GM12874 (cell line): ENCODE results near the gene SLC8A2.

ENCODE experiments used
- CTCF ChIP-seq: IDR thresholded peaks from 2 replicates; pipeline ENCODE4 v1.5.1; 2011; ENCODE audit warnings: low read depth, mild to moderate bottlenecking, control low read depth, low read length, moderate library complexity; ENCODE audit not compliant: insufficient read depth

Gene SLC8A2

GRCh38 chr19:47514151-47514868 is 42.6 kb upstream of the SLC8A2 start:
- no peak for TF ChIP-seq CTCF

DNA sequence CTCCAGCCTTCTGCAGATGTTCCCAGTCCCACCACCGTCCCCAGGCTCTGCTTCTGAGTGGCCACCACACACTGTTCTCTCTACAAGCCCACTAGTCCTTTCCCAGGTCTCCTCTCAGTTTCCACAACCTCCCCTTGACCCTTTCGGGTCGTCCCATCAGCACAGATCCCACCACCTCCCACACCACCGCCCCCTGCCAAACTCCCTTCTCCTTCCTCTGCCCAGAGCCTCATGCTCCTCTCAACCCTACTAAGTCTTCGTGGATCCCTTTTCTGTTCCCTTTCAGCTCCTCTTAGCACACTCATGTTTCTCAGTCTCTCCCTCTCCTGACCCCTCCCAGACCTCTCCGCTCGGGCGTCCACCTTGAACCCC is 41.2 kb upstream of the SLC8A2 start:
- no peak for TF ChIP-seq CTCF

- TF ChIP-seq CTCF = no peak
Measured at GRCh38 chr19:47512183-47512947, 40.7 kb upstream of the SLC8A2 start.

DNA sequence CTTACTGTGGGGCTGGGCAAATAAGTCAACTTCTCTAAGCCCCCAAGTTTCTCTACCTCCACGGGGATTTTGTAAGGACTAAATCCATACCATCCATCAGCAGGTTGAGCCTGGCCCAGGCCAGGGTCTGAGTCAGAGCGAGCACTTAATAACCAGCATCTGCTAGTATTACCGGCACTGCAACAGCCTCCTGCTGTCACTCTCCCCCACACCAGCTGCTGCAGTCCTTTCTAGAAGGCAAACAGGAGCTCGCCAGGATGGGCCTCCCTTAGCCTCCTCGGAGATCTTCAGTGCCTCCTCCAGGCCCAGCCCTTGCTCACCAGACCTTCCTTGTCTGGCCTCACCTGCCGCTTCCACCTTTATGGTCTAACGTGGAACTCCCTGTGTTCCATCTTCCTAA is 40.0 kb upstream of the SLC8A2 start:
- no peak for TF ChIP-seq CTCF

DNA sequence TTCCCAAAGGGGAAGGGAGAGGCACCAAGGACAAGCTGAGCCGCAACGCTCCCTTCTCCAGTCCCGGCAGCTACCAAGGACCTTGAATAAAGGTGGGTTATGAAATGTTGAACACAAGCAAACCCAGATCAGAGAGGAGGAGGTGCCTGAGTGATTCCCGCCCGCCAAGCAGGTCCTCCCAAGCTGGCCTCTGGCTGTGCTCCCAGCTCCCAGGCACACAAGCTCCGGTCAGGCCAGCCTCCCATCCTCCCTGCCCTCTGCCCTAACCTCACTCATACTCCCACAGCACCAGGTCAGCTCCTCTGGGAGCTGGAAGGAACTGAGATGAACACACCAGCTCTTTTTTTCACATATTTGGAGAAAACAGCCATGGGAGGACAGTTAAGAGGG is 39.4 kb upstream of the SLC8A2 start:
- TF ChIP-seq CTCF = no peak

- no peak for TF ChIP-seq CTCF
Measured at GRCh38 chr19:47510516-47511127, 38.9 kb upstream of the SLC8A2 start.

GRCh38 chr19:47509973-47510372 is 38.3 kb upstream of the SLC8A2 start:
- no peak for TF ChIP-seq CTCF
